ENCODE measurements around the gene ATG4C. TPM values are rescaled to one million over a fixed set of nuclear protein-coding genes. Genes with fewer than 3 reads are reported as not detected.

ATG4C gene
- total and polyA plus RNA-seq, 2 of the 4 experiments (the other 2 are of a cell fraction): 4.7 to 7.2 TPM

- TF ChIP-seq RFX5 (IDR thresholded peaks at IDR 0.05; ENCODE audit: low read depth, low read length) (no peak), POLR2A (IDR thresholded peaks at IDR 0.05; ENCODE audit: low read depth, low read length) (no peak)
Measured at GRCh38 chr1:62784509-62785365, 805 bp downstream of the ATG4C start (continued).

GRCh38 chr1:62790716-62791115 is 6.8 kb downstream of the ATG4C start:
- no peaks in the 10 kb centered on the region for H3K9me3 ChIP-seq (ENCODE audit: control insufficient read depth, insufficient read depth, low read length)
- H3K4me3 ChIP-seq (ENCODE audit: insufficient read depth, low read depth, low read length): no peak overlapping the region
- DNase-seq: no peak
- no peak overlapping the region for H3K27ac ChIP-seq (ENCODE audit: insufficient read depth, low read length)
- H2AK9ac ChIP-seq (replicated peaks; ENCODE audit: low read depth, low read length, poor library complexity): no peak overlapping the region
- H2BK20ac ChIP-seq (ENCODE audit: low read depth, low read length): no peak overlapping the region
- no peaks in the 10 kb centered on the region for H4K20me1 ChIP-seq (ENCODE audit: insufficient read depth, low read length)
- no peaks in the 10 kb centered on the region for H3K4me1 ChIP-seq (ENCODE audit: control insufficient read depth, insufficient read depth, low read length)
- H3K4me2 ChIP-seq (ENCODE audit: low read depth, low read length): no peak overlapping the region
- no peak overlapping the region for H4K91ac ChIP-seq (ENCODE audit: insufficient read depth, low read depth, low read length)
- no peak overlapping the region for H3K4ac ChIP-seq (ENCODE audit: low read depth, low read length)
- ATAC-seq (ENCODE audit: low read depth): no peak
- H3K79me1 ChIP-seq (ENCODE audit: low read depth in 1 of 2, low read length in 2 of 2): peaks cover 3 to 10% of the 10 kb centered on the region in 2 experiments; a peak in 2 of 4 replicates
- H2BK15ac ChIP-seq (ENCODE audit: low read depth, low read length): no peak overlapping the region
- H3K18ac ChIP-seq (ENCODE audit: low read depth, low read length): no peak overlapping the region
- BruUV-seq (replicated peaks): no TSS peak
- dilution Hi-C loops (cut with HindIII; ENCODE audit: low sequenced_read_pairs, unreplicated experiment): no loop called here
- ChIA-PET POLR2A (ENCODE audit: unreplicated experiment) (no interaction called here), CTCF (no interaction called here)
- H4K5ac ChIP-seq (ENCODE audit: low read depth, low read length): no peak overlapping the region
- H3K36me3 ChIP-seq (ENCODE audit: control insufficient read depth, insufficient read depth, low read length): no peaks in the 10 kb centered on the region
- H2BK120ac ChIP-seq (ENCODE audit: low read depth, low read length): no peak overlapping the region
- TF ChIP-seq ELK1 (IDR thresholded peaks at IDR 0.05; ENCODE audit: borderline replicate concordance, low read depth, low read length): no peak
- TF ChIP-seq CHD1 (IDR thresholded peaks at IDR 0.05; ENCODE audit: low read depth, low read length): no peak
- TF ChIP-seq POLR2A (IDR thresholded peaks at IDR 0.05; ENCODE audit: low read depth, low read length): no peak
- no peak overlapping the region for H3K56ac ChIP-seq (ENCODE audit: extremely low read depth, insufficient read depth, low read length)
- in situ Hi-C loops (cut with MboI; ENCODE audit: low sequenced_read_pairs): no loop called here
- H3K27me3 ChIP-seq (ENCODE audit: control insufficient read depth, insufficient read depth, low read length): no peaks in the 10 kb centered on the region
- no peaks in the 10 kb centered on the region for H3K9me1 ChIP-seq (ENCODE audit: insufficient read depth, low read length)
- no peak overlapping the region for H3K14ac ChIP-seq (replicated peaks; ENCODE audit: low read depth, low read length)
- H3K9ac ChIP-seq (ENCODE audit: low read depth, low read length): no peak overlapping the region
- no peak overlapping the region for H4K8ac ChIP-seq (ENCODE audit: low read depth in 2 of 2, low read length in 2 of 2)
- H2AK5ac ChIP-seq (ENCODE audit: low read depth, low read length): no peak overlapping the region
- intact Hi-C loops (cut with micrococcal nuclease): no loop called here
- H3K23ac ChIP-seq (ENCODE audit: low read depth, low read length): no peak overlapping the region
- H2BK5ac ChIP-seq (ENCODE audit: low read depth, low read length, poor library complexity, severe bottlenecking): no peak overlapping the region
- H2AFZ ChIP-seq (replicated peaks; ENCODE audit: low read length, poor library complexity): no peak overlapping the region

All from IMR-90 (cell line).